Left cardiac atrium (tissue), 4 donors: ENCODE data around the gene SEC63. TPM values are rescaled to one million over a fixed set of nuclear protein-coding genes. Genes with fewer than 3 reads are reported as not detected.
"Not testable (repeated sequence)": the region's sequence is repeated elsewhere in the genome, so short reads cannot be mapped to it uniquely, and the experiment has no call there.

Source experiments
- ATAC-seq, 2 donors: fragments of 200-7000 bp; cut with Tn5 transposase; one replicate each; pipeline ENCODE4 v1.9.1; 2020; ENCODE audit warnings: mild to moderate bottlenecking in 2 of 2, moderate library complexity in 2 of 2
- DNase-seq: peaks from one replicate; pipeline ENCODE4 v3.0.0-alpha.2; 2020
- intact Hi-C, 2 donors: fragments of 100-400 bp; cut with DNase I; formaldehyde crosslinking; loops; one replicate each; pipeline versions ENCODE4 v1.14.1 to v1.15.1; 2022 to 2023
- total RNA-seq, 2 donors: library from RNA; stranded (reverse); fragmentation: NEBNext Ultra II Directional; extraction: Animal tissue kit (Norgen Biotek cat#: 25700); gene quantifications; one replicate each; pipeline ENCODE4 v1.2.1, GENCODE V29; 2021
- donor health status: DM: no; HTN: yes; CAD: no.
- donor health status: DM: no; HTN: yes; CAD: no; lungs with severe emphysema.
- donor health status: DM: yes; HTN: yes; CAD: no.
- donor health status: Dilated cardiomyopathy.

Gene SEC63
- total RNA-seq, 2 donors from 2014 or later, result 61.6 to 90.0 TPM

- DNase-seq (no peak), ATAC-seq (no peak)
- intact Hi-C loops, result no loop called here
Measured at GRCh38 chr6:107869871-107870270, 88.1 kb downstream of the SEC63 start.

GRCh38 chr6:107868867-107869611, 89.0 kb downstream of the SEC63 start:
- ATAC-seq (no peak), DNase-seq (no peak)
- intact Hi-C loops, result no loop called here

- ATAC-seq (no peak), DNase-seq (no peak)
- intact Hi-C loops, result no loop called here
Measured at GRCh38 chr6:107867302-107867615, 90.7 kb downstream of the SEC63 start.

GRCh38 chr6:107866606-107867301, 91.3 kb downstream of the SEC63 start:
- intact Hi-C loops, result no loop called here
- DNase-seq, result no peak
- ATAC-seq, result no peak

- no peak for ATAC-seq
Measured at GRCh38 chr6:107864226-107865127, 93.5 kb downstream of the SEC63 start.

GRCh38 chr6:107862383-107862782, 95.6 kb downstream of the SEC63 start:
- DNase-seq (no peak), ATAC-seq (no peak)
- intact Hi-C loops, result no loop called here

More at GRCh38 chr6:107864226-107865127, 93.5 kb downstream of the SEC63 start:
- no peak for DNase-seq
- intact Hi-C loops, result no loop called here

- ATAC-seq, DNase-seq, intact Hi-C loops: not testable (repeated sequence)
Measured at GRCh38 chr6:107860963-107861362, 97.0 kb downstream of the SEC63 start.

GRCh38 chr6:107860144-107860543, 97.9 kb downstream of the SEC63 start:
- intact Hi-C loops, ATAC-seq, DNase-seq: not testable (repeated sequence)

- intact Hi-C loops, result no loop called here
- ATAC-seq, result no peak
- no peak for DNase-seq
Measured at GRCh38 chr6:107853230-107853629, 104.8 kb downstream of the SEC63 start.

GRCh38 chr6:107849325-107849724, 108.7 kb downstream of the SEC63 start:
- ATAC-seq (no peak), DNase-seq (no peak)
- intact Hi-C loops, result loop anchor here (2.0 to 5.0 kb wide), 2 partner anchors 172 to 175 kb away; no protein-coding TSS in a partner anchor

GRCh38 chr6:107847844-107848802, 109.9 kb downstream of the SEC63 start:
- ATAC-seq (peak; percentile 96 to 97), DNase-seq (peak; percentile 88)
- intact Hi-C loops, result loop anchor here (2.0 to 5.0 kb wide), 2 partner anchors 171 to 173 kb away; no protein-coding TSS in a partner anchor

- no peak for DNase-seq
- no peak for ATAC-seq
- intact Hi-C loops, result loop anchor here in 1 of 2 donors (5.0 kb wide), 1 partner anchor 169 kb away; no protein-coding TSS in a partner anchor
Measured at GRCh38 chr6:107846262-107846795, 111.7 kb downstream of the SEC63 start.

- ATAC-seq (no peak), DNase-seq (no peak)
- intact Hi-C loops, result loop anchor here in 1 of 2 donors (5.0 kb wide), 1 partner anchor 168 kb away; no protein-coding TSS in a partner anchor
Measured at GRCh38 chr6:107845777-107846176, 112.2 kb downstream of the SEC63 start.

- no peak for DNase-seq
- intact Hi-C loops, result no loop called here
Measured at GRCh38 chr6:107843400-107843799, 114.6 kb downstream of the SEC63 start.

GRCh38 chr6:107841275-107841670, 116.7 kb downstream of the SEC63 start:
- no peak for DNase-seq
- ATAC-seq, result no peak
- intact Hi-C loops, result no loop called here

More at GRCh38 chr6:107843400-107843799, 114.6 kb downstream of the SEC63 start:
- ATAC-seq, result no peak

GRCh38 chr6:107840636-107841274, 117.3 kb downstream of the SEC63 start:
- no peak for DNase-seq
- intact Hi-C loops, result no loop called here
- ATAC-seq, result no peak

- DNase-seq (no peak), ATAC-seq (no peak)
- intact Hi-C loops, result no loop called here
Measured at GRCh38 chr6:107833136-107833535, 124.9 kb downstream of the SEC63 start.
